Measurements from ENCODE around the gene PAPPA. TPM values are rescaled to one million over a fixed set of nuclear protein-coding genes. Genes with fewer than 3 reads are reported as not detected.

The PAPPA gene
- total RNA-seq, 2 experiments from 2014 or later: not detected

- POLR2A ChIA-PET: interaction anchor here (0.6 kb wide), 1 partner anchor 726 kb away, joined by 4 read pairs; no protein-coding TSS in a partner anchor
- no peak for DNase-seq (ENCODE audit: low spot score)
- intact Hi-C loops (cut with micrococcal nuclease; ENCODE audit: unreplicated experiment): no loop called here
- no TSS peak for BruUV-seq (replicated peaks)
- Histone ChIP-seq H4K20me1 (ENCODE audit: insufficient read depth, low read length) (no peaks in the 10 kb centered on the region), H3K9me2 (ENCODE audit: insufficient read depth, low read length) (no peaks in the 10 kb centered on the region), H3K9me3 (ENCODE audit: low read length) (0 out of 2 replicates have a peak, but pooled peaks cover 7% of the 10 kb centered on the region), H3K27ac (ENCODE audit: low read depth, low read length, poor library complexity, severe bottlenecking) (no peak overlapping the region), H2AFZ (ENCODE audit: low read length) (no peak overlapping the region), H3K79me2 (ENCODE audit: insufficient read depth, low read depth, low read length) (no peaks in the 10 kb centered on the region), H3K4me1 (ENCODE audit: insufficient read depth, low read length, poor library complexity, severe bottlenecking) (no peaks in the 10 kb centered on the region), H3K4me2 (ENCODE audit: low read length) (no peak overlapping the region), H3K36me3 (ENCODE audit: insufficient read depth, low read length) (no peaks in the 10 kb centered on the region), H3K4me3 (ENCODE audit: low read depth, low read length, poor library complexity, severe bottlenecking) (no peak overlapping the region)
- TF ChIP-seq, protein P1, sequence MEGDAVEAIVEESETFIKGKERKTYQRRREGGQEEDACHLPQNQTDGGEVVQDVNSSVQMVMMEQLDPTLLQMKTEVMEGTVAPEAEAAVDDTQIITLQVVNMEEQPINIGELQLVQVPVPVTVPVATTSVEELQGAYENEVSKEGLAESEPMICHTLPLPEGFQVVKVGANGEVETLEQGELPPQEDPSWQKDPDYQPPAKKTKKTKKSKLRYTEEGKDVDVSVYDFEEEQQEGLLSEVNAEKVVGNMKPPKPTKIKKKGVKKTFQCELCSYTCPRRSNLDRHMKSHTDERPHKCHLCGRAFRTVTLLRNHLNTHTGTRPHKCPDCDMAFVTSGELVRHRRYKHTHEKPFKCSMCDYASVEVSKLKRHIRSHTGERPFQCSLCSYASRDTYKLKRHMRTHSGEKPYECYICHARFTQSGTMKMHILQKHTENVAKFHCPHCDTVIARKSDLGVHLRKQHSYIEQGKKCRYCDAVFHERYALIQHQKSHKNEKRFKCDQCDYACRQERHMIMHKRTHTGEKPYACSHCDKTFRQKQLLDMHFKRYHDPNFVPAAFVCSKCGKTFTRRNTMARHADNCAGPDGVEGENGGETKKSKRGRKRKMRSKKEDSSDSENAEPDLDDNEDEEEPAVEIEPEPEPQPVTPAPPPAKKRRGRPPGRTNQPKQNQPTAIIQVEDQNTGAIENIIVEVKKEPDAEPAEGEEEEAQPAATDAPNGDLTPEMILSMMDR (conservative IDR thresholded peaks at IDR 0.05; ENCODE audit: low read length): no peak
- no peak for TF ChIP-seq EZH2phosphoT487 (IDR thresholded peaks at IDR 0.05; ENCODE audit: borderline replicate concordance, low read depth, low read length)
- CTCF ChIA-PET (ENCODE audit: unreplicated experiment): no interaction called here
These were observed 18.6 kb upstream of the PAPPA start for GRCh38 chr9:116134975-116135374.

DNA sequence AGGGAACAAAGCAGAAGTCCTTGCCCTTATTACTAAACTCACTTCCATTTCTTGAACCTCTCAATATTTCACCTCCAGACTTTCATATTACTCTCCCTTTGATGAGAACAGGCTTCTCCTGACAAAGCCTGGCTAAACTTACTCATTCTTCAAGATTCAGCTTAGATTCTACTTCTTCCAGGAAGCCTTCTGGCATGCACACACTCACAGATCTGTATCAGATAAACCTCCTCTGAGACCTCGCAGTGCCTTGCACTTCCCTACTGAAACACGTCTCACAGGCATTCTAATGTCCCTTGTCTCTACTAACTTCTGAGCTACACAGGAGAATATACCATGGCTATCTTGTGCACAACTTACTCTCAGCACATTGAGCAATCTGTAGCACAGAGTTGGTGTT, 16.6 kb upstream of the PAPPA start:
- intact Hi-C loops (cut with micrococcal nuclease; ENCODE audit: unreplicated experiment): no loop called here
- H4K20me1 ChIP-seq (ENCODE audit: insufficient read depth, low read length): no peaks in the 10 kb centered on the region
- no peaks in the 10 kb centered on the region for H3K4me1 ChIP-seq (ENCODE audit: insufficient read depth, low read length, poor library complexity, severe bottlenecking)
- no peaks in the 10 kb centered on the region for H3K36me3 ChIP-seq (ENCODE audit: insufficient read depth, low read length)
- H3K4me2 ChIP-seq (ENCODE audit: low read length): no peak overlapping the region
- H3K79me2 ChIP-seq (ENCODE audit: insufficient read depth, low read depth, low read length): no peaks in the 10 kb centered on the region
- DNase-seq (ENCODE audit: low spot score): no peak
- no peak overlapping the region for H2AFZ ChIP-seq (ENCODE audit: low read length)
- BruUV-seq (replicated peaks): no TSS peak
- no peak for TF ChIP-seq EZH2phosphoT487 (IDR thresholded peaks at IDR 0.05; ENCODE audit: borderline replicate concordance, low read depth, low read length)
- TF ChIP-seq, protein P1 (conservative IDR thresholded peaks at IDR 0.05; ENCODE audit: low read length): no peak
- no peak overlapping the region for H3K27ac ChIP-seq (ENCODE audit: low read depth, low read length, poor library complexity, severe bottlenecking)
- no peak overlapping the region for H3K4me3 ChIP-seq (ENCODE audit: low read depth, low read length, poor library complexity, severe bottlenecking)
- ChIA-PET POLR2A (no interaction called here), CTCF (ENCODE audit: unreplicated experiment) (no interaction called here)
- no peaks in the 10 kb centered on the region for H3K9me2 ChIP-seq (ENCODE audit: insufficient read depth, low read length)
- H3K9me3 ChIP-seq (ENCODE audit: low read length): no peaks in the 10 kb centered on the region

- CTCF ChIA-PET (ENCODE audit: unreplicated experiment): no interaction called here
- H3K79me2 ChIP-seq (ENCODE audit: insufficient read depth, low read depth, low read length): no peaks in the 10 kb centered on the region
These were observed 16.0 kb upstream of the PAPPA start for GRCh38 chr9:116137581-116137980.

More at GRCh38 chr9:116137581-116137980, 16.0 kb upstream of the PAPPA start:
- no peak for DNase-seq (ENCODE audit: low spot score)
- H3K36me3 ChIP-seq (ENCODE audit: insufficient read depth, low read length): no peaks in the 10 kb centered on the region
- BruUV-seq (replicated peaks): no TSS peak
- intact Hi-C loops (cut with micrococcal nuclease; ENCODE audit: unreplicated experiment): no loop called here
- POLR2A ChIA-PET: no interaction called here
- no peaks in the 10 kb centered on the region for H4K20me1 ChIP-seq (ENCODE audit: insufficient read depth, low read length)
- no peak overlapping the region for H3K4me2 ChIP-seq (ENCODE audit: low read length)
- H2AFZ ChIP-seq (ENCODE audit: low read length): no peak overlapping the region
- TF ChIP-seq EZH2phosphoT487 (IDR thresholded peaks at IDR 0.05; ENCODE audit: borderline replicate concordance, low read depth, low read length): no peak
- TF ChIP-seq, protein P1 (conservative IDR thresholded peaks at IDR 0.05; ENCODE audit: low read length): no peak
- no peak overlapping the region for H3K4me3 ChIP-seq (ENCODE audit: low read depth, low read length, poor library complexity, severe bottlenecking)
- no peaks in the 10 kb centered on the region for H3K9me2 ChIP-seq (ENCODE audit: insufficient read depth, low read length)
- H3K9me3 ChIP-seq (ENCODE audit: low read length): no peaks in the 10 kb centered on the region
- no peaks in the 10 kb centered on the region for H3K4me1 ChIP-seq (ENCODE audit: insufficient read depth, low read length, poor library complexity, severe bottlenecking)
- no peak overlapping the region for H3K27ac ChIP-seq (ENCODE audit: low read depth, low read length, poor library complexity, severe bottlenecking)
